GM15510 (cell line): ENCODE results near the gene ZNF175.

Experiments used
- POLR2A ChIP-seq: IDR thresholded peaks from 3 replicates; pipeline ENCODE4 v1.6.1; 2011; ENCODE audit warnings: borderline replicate concordance; ENCODE audit not compliant: insufficient read length; ENCODE audit errors: extremely low read depth

ZNF175 gene

GRCh38 chr19:51570962-51571575 lies at the start of gene ZNF175:
Gene ZNF175 (plus strand): TSS chr19:51571283. CDS start chr19:51573330, 2,047 bp downstream.
- no peak for TF ChIP-seq POLR2A

- TF ChIP-seq POLR2A = no peak
Observed at GRCh38 chr19:51521357-51521756, 49.7 kb upstream of the ZNF175 start.

- no peak for TF ChIP-seq POLR2A
Observed at GRCh38 chr19:51521781-51522180, 49.3 kb upstream of the ZNF175 start.

- no peak for TF ChIP-seq POLR2A
Observed at GRCh38 chr19:51524666-51525264, 46.3 kb upstream of the ZNF175 start.

- no peak for TF ChIP-seq POLR2A
Observed at GRCh38 chr19:51525651-51526050, 45.4 kb upstream of the ZNF175 start.

GRCh38 chr19:51529301-51529700 lies 41.8 kb upstream of the ZNF175 start:
- no peak for TF ChIP-seq POLR2A

- no peak for TF ChIP-seq POLR2A
Observed at GRCh38 chr19:51530616-51531015, 40.5 kb upstream of the ZNF175 start.

GRCh38 chr19:51531349-51532315 lies 39.5 kb upstream of the ZNF175 start, which contains the start of gene SIGLEC6:
Gene SIGLEC6 (minus strand): TSS chr19:51531670. CDS start chr19:51531648, 22 bp downstream.
- no peak for TF ChIP-seq POLR2A

GRCh38 chr19:51535535-51535934 lies 35.5 kb upstream of the ZNF175 start:
- TF ChIP-seq POLR2A = no peak

GRCh38 chr19:51539821-51540366 lies 31.2 kb upstream of the ZNF175 start:
- no peak for TF ChIP-seq POLR2A

GRCh38 chr19:51541458-51542357 lies 29.4 kb upstream of the ZNF175 start:
- TF ChIP-seq POLR2A = no peak

- TF ChIP-seq POLR2A = no peak
Observed at GRCh38 chr19:51542699-51543098, 28.4 kb upstream of the ZNF175 start.

GRCh38 chr19:51544038-51544437 lies 27.0 kb upstream of the ZNF175 start:
- no peak for TF ChIP-seq POLR2A

- TF ChIP-seq POLR2A = no peak
Observed at GRCh38 chr19:51546107-51546649, 24.9 kb upstream of the ZNF175 start.

GRCh38 chr19:51546650-51547396 lies 24.3 kb upstream of the ZNF175 start:
- TF ChIP-seq POLR2A = no peak
